A673 (cell line): ENCODE measurements around the gene ASMTL. TPM values are rescaled to one million over a fixed set of nuclear protein-coding genes. Genes with fewer than 3 reads are reported as not detected.

Source experiments
- BruUV-seq: library from RNA; stranded (reverse); fragments of 400-500 nt; replicated peaks from 2 replicates; lab custom pipeline; 2021; lab: Mats Ljungman, UMichigan
- CTCF ChIA-PET: fragments of 300-600 bp; sonication (Branson Sonifier 250); formaldehyde crosslinking; loops from one replicate; lab custom pipeline; 2022; ENCODE audit warnings: antibody characterized with exemption; lab: Charles Lee
- POLR2A ChIA-PET: fragments of 300-600 bp; sonication (Branson Sonifier 250); formaldehyde crosslinking; loops from one replicate; lab custom pipeline; 2022; ENCODE audit warnings: antibody characterized with exemption; ENCODE audit not compliant: low non-redundant PET; lab: Charles Lee
- DNase-seq: peaks from one replicate; pipeline ENCODE4 v3.0.0-alpha.2; 2015; ENCODE audit warnings: low spot score
- H3K27ac ChIP-seq: fragments of 200-600 bp; sonication (generic); 2 replicates; pipeline ENCODE4 v1.5.1; 2016; ENCODE audit warnings: mixed run types, low read depth, mild to moderate bottlenecking, mixed read lengths, antibody characterized with exemption, low read length; ENCODE audit not compliant: poor library complexity, severe bottlenecking
- H3K27me3 ChIP-seq: fragments of 200-600 bp; sonication (generic); replicated peaks from 2 replicates; pipeline ENCODE4 v1.6.1; 2017; ENCODE audit warnings: mixed run types, low read depth, mild to moderate bottlenecking, mixed read lengths, antibody characterized with exemption, low read length; ENCODE audit not compliant: insufficient read depth, poor library complexity
- H3K36me3 ChIP-seq: fragments of 200-600 bp; sonication (generic); 2 replicates; pipeline ENCODE4 v1.6.1; 2016; ENCODE audit warnings: mixed run types, mild to moderate bottlenecking, mixed read lengths, antibody characterized with exemption, low read length; ENCODE audit not compliant: insufficient read depth, poor library complexity, severe bottlenecking
- H3K4me1 ChIP-seq: fragments of 200-600 bp; sonication (generic); 2 replicates; pipeline ENCODE4 v1.6.1; 2017; ENCODE audit warnings: mixed run types, mild to moderate bottlenecking, mixed read lengths, antibody characterized with exemption, low read length; ENCODE audit not compliant: insufficient read depth, poor library complexity, severe bottlenecking
- H3K4me3 ChIP-seq: fragments of 200-600 bp; sonication (generic); 2 replicates; pipeline ENCODE4 v1.5.1; 2016; ENCODE audit warnings: low read depth, mixed run types, mild to moderate bottlenecking, mixed read lengths, low read length; ENCODE audit not compliant: poor library complexity, severe bottlenecking
- H3K9me3 ChIP-seq: fragments of 200-600 bp; sonication (generic); 2 replicates; pipeline ENCODE4 v1.6.1; 2016; ENCODE audit warnings: mixed run types, low read depth, mild to moderate bottlenecking, mixed read lengths, antibody characterized with exemption, low read length; ENCODE audit not compliant: poor library complexity, severe bottlenecking
- EZH2 ChIP-seq: fragments of 200-600 bp; sonication (generic); IDR thresholded peaks from 2 replicates; pipeline ENCODE4 v1.6.1; 2017; ENCODE audit warnings: borderline replicate concordance, low read depth, mild to moderate bottlenecking, mixed read lengths, antibody characterized with exemption, low read length; ENCODE audit not compliant: poor library complexity, severe bottlenecking
- intact Hi-C: fragments of 100-400 bp; cut with micrococcal nuclease; formaldehyde crosslinking; loops from one replicate; pipeline ENCODE4 v1.10.0; 2022; ENCODE audit not compliant: unreplicated experiment
- total RNA-seq: library from RNA; stranded (reverse); gene quantifications from 2 replicates; pipeline ENCODE4 v1.2.3, GENCODE V29; 2021
- TF ChIP-seq, protein P1 (sequence below): fragments of 300-800, 200-600 bp; sonication (generic); conservative IDR thresholded peaks from 2 replicates; pipeline ENCODE4 v1.5.1; 2017; ENCODE audit warnings: low read depth, mild to moderate bottlenecking, antibody characterized with exemption, low read length, moderate library complexity, mixed read lengths

The ASMTL gene
- total RNA-seq, 1 experiment from 2014 or later: 24.9 TPM

DNA sequence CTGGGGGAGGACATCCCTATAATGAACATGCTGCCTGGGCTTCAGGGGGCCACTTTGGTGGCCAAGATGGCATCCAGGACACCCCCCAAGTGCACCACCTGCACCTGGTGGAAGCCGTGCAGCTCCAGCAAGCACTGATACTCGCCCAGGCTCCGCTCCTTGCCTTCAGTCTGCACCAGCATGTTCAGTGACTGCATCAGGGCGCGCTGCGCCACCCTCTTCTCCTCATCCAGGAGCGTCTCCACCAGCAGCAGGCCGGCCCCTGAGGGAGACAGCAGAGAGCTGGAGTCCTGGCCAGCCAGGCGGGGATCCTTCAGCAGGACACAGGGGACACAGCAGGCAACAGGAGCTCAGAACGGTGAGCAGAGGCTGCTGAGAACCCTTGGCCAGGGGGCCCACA lies 49.5 kb downstream of the ASMTL start:
- DNase-seq: no peak
- Histone ChIP-seq H3K27me3 (no peaks in the 10 kb centered on the region), H3K36me3 (peaks cover 63% of the 10 kb centered on the region), H3K9me3 (no peaks in the 10 kb centered on the region), H3K27ac (no peak overlapping the region), H3K4me3 (no peak overlapping the region), H3K4me1 (no peaks in the 10 kb centered on the region)
- TF ChIP-seq, protein P1, sequence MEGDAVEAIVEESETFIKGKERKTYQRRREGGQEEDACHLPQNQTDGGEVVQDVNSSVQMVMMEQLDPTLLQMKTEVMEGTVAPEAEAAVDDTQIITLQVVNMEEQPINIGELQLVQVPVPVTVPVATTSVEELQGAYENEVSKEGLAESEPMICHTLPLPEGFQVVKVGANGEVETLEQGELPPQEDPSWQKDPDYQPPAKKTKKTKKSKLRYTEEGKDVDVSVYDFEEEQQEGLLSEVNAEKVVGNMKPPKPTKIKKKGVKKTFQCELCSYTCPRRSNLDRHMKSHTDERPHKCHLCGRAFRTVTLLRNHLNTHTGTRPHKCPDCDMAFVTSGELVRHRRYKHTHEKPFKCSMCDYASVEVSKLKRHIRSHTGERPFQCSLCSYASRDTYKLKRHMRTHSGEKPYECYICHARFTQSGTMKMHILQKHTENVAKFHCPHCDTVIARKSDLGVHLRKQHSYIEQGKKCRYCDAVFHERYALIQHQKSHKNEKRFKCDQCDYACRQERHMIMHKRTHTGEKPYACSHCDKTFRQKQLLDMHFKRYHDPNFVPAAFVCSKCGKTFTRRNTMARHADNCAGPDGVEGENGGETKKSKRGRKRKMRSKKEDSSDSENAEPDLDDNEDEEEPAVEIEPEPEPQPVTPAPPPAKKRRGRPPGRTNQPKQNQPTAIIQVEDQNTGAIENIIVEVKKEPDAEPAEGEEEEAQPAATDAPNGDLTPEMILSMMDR: no peak
- POLR2A ChIA-PET: no interaction called here
- no TSS peak for BruUV-seq
- CTCF ChIA-PET: no interaction called here
- intact Hi-C loops: no loop called here

DNA sequence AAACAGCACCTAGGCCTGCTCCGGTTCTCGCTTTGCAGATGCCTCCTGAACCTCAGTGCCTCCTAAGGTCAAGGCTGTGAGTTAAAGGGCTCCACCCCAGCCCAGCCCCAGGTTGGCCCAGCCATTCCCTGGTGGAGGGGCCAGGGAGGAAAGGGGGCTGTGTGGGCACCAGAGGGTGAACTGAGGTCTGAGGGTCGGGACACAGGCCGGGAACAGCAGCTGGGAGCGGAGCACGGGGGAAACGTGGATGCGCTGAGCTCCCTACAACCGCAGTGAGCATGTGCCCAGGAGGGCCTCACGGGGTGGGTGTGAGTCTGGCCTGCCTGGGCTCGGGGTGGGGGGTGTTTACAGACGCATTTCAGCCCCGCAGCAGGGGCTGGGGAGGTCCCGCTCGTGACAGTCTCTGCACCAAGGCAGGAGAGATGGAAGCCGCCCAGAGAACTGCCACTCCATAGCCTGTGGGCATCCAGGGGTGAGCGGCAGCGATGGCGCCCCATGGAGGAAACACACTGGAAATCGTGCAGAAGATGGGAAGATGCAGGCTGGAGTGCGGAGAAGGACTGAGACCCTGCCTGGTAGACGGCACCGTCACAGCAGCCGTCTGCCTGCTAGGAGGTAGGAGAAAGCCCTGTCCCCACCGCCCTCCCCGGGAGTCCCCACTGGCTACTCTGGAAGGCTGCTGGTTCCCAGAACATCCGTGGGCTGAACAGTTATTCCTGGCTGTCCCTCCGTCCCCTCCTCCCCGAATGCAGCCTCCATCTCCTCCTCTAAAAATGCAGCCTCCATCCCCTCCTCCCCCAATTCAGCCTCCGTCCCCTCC lies 50.9 kb downstream of the ASMTL start:
- intact Hi-C loops: no loop called here
- ChIA-PET POLR2A (no interaction called here), CTCF (no interaction called here)
- Histone ChIP-seq H3K27ac (no peak overlapping the region), H3K4me1 (no peaks in the 10 kb centered on the region), H3K36me3 (peaks cover 53% of the 10 kb centered on the region), H3K27me3 (no peaks in the 10 kb centered on the region), H3K9me3 (no peaks in the 10 kb centered on the region), H3K4me3 (no peak overlapping the region)
- DNase-seq: no peak
- TF ChIP-seq, protein P1: no peak
- no TSS peak for BruUV-seq

DNA sequence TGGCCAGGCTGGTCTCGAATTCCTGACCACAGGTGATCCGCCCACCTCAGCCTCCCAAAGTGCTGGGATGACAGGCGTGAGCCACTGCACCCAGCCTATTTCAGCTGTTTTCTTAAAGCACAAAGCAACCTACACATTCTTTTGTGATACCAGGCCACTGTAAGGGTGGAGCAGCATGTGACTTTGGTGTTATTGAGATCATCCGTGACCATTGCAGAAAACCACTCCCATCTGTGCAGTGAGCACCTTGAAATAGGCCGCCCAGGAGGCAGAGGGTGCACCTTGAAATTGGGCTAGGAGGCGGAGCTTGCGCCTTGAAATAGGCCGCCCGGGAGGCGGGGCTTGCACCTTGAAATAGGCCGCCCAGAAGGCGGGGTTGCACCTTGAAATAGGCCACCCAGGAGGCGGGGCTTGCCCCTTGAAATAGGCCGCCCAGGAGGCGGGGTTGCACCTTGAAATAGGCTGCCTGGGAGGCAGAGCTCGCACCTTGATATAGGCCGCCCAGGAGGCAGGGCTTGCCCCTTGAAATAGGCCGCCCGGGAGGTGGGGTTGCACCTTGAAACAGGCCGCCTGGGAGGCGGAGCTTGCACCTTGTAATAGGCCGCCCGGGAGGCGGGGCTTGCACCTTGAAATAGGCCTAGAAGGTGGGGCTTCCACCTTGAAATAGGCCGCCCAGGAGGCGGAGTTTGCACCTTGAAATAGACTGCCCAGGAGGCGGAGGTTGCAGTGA lies 51.8 kb downstream of the ASMTL start:
- no peak overlapping the region for H3K4me3 ChIP-seq
- H3K27me3 ChIP-seq: no peaks in the 10 kb centered on the region
- TF ChIP-seq EZH2: no peak
- TF ChIP-seq, protein P1: no peak
- ChIA-PET POLR2A (no interaction called here), CTCF (no interaction called here)
- intact Hi-C loops: no loop called here
- no peak overlapping the region for H3K27ac ChIP-seq
- no peak for DNase-seq
- BruUV-seq: no TSS peak
- H3K36me3 ChIP-seq: peaks cover 46% of the 10 kb centered on the region
- no peaks in the 10 kb centered on the region for H3K9me3 ChIP-seq
- H3K4me1 ChIP-seq: no peaks in the 10 kb centered on the region
